HCT116 (cell line): ENCODE results near the gene KRTAP5-5. TPM values are rescaled to one million over a fixed set of nuclear protein-coding genes. Genes with fewer than 3 reads are reported as not detected.

Experiments
- ATAC-seq: fragments of 200-7000 bp; cut with Tn5 transposase; 2 replicates; pipeline ENCODE4 v1.9.1; 2020; ENCODE audit warnings: mild to moderate bottlenecking, moderate library complexity
- BruUV-seq: library from RNA; stranded (reverse); fragments of 400-500 nt; replicated peaks from 2 replicates; lab custom pipeline; 2021; lab: Mats Ljungman, UMichigan
- CTCF ChIA-PET: fragments of 300-600 bp; sonication (Branson Sonifier 250); formaldehyde crosslinking; loops from one replicate; lab custom pipeline; 2021; ENCODE audit warnings: antibody characterized with exemption; lab: Charles Lee
- POLR2A ChIA-PET: fragments of 300-600, 350-600 bp; sonication (Branson Sonifier 250); formaldehyde crosslinking; loops from one replicate; lab custom pipeline; 2021; ENCODE audit warnings: antibody characterized with exemption; lab: Charles Lee
- RAD21 ChIA-PET, 2 experiments: fragments of 300-600 bp; sonication (Branson Sonifier 250); formaldehyde crosslinking; loops; one replicate each; lab custom pipeline; 2023; ENCODE audit warnings: low total read pairs in 2 of 2; ENCODE audit not compliant: uncharacterized antibody in 2 of 2, unreplicated experiment in 2 of 2, low non-redundant PET in 1 of 2; lab: Charles Lee
- DNase-seq: peaks from one replicate; pipeline ENCODE4 v3.0.0-alpha.2; 2010; ENCODE audit warnings: low read depth, low spot score
- H2AFZ ChIP-seq: fragments of 200-600 bp; shearing (Covaris generic), sonication (generic); 2 replicates; pipeline ENCODE4 v1.6.1; 2017; ENCODE audit warnings: low read depth, mixed run types, mixed read lengths, antibody characterized with exemption, low read length; ENCODE audit not compliant: poor library complexity, severe bottlenecking
- H3K27ac ChIP-seq: 2 replicates; pipeline ENCODE4 v1.5.1; 2012; ENCODE audit warnings: low read depth, low read length
- H3K27me3 ChIP-seq: fragments of 200-600 bp; sonication (generic); 2 replicates; pipeline ENCODE4 v1.6.1; 2016; ENCODE audit warnings: mixed run types, low read length, mixed read lengths; ENCODE audit not compliant: insufficient read depth
- H3K36me3 ChIP-seq, 2 experiments: fragments of 200-500 bp in 1 of 2; fragments of 200-600 bp in 1 of 2; sonication (Bioruptor generic) in 1 of 2; sonication (generic) in 1 of 2; 2 replicates each; pipeline versions ENCODE4 v1.5.1 to v1.6.1; 2014 to 2016; ENCODE audit warnings: low read length in 2 of 2, inconsistent platforms in 1 of 2, mixed read lengths in 1 of 2, mixed run types in 1 of 2; ENCODE audit not compliant: insufficient read depth in 2 of 2, control insufficient read depth in 1 of 2
- H3K4me1 ChIP-seq, 2 experiments: fragments of 200-600 bp in 1 of 2; sonication (generic) in 1 of 2; 2 replicates each; pipeline versions ENCODE4 v1.5.1 to v1.6.1; 2012 to 2017; ENCODE audit warnings: low read length in 2 of 2, inconsistent platforms in 1 of 2, mild to moderate bottlenecking in 1 of 2, mixed read lengths in 1 of 2, mixed run types in 1 of 2, moderate library complexity in 1 of 2; ENCODE audit not compliant: insufficient read depth in 2 of 2, control insufficient read depth in 1 of 2
- H3K4me2 ChIP-seq: fragments of 200-600 bp; sonication (generic); 2 replicates; pipeline ENCODE4 v1.6.1; 2017; ENCODE audit warnings: mixed run types, low read length, mixed read lengths
- H3K4me3 ChIP-seq, 2 experiments: fragments of 200-600 bp in 1 of 2; sonication (generic) in 1 of 2; replicated peaks in 1 of 2; 2 replicates each; pipeline ENCODE4 v1.5.1; 2011 to 2016; ENCODE audit warnings: low read length in 2 of 2, control low read depth in 1 of 2, low read depth in 1 of 2, mild to moderate bottlenecking in 1 of 2, mixed read lengths in 1 of 2, mixed run types in 1 of 2
- H3K79me2 ChIP-seq: fragments of 200-600 bp; sonication (generic); 2 replicates; pipeline ENCODE4 v1.6.1; 2017; ENCODE audit warnings: mild to moderate bottlenecking, mixed run types, low read length, moderate library complexity, mixed read lengths; ENCODE audit not compliant: insufficient read depth
- H3K9ac ChIP-seq: fragments of 200-600 bp; sonication (generic); 2 replicates; pipeline ENCODE4 v1.6.1; 2016; ENCODE audit warnings: low read length, mixed read lengths
- H3K9me2 ChIP-seq: fragments of 200-600 bp; sonication (generic), shearing (Covaris generic); 2 replicates; pipeline ENCODE4 v1.6.1; 2017; ENCODE audit warnings: mixed run types, mild to moderate bottlenecking, moderate library complexity; ENCODE audit not compliant: insufficient read depth
- H3K9me3 ChIP-seq, 2 experiments: fragments of 200-500 bp in 1 of 2; fragments of 200-600 bp in 1 of 2; sonication (Bioruptor generic) in 1 of 2; sonication (generic) in 1 of 2; 2 replicates each; pipeline ENCODE4 v1.6.1; 2014 to 2017; ENCODE audit warnings: low read length in 2 of 2, mixed read lengths in 2 of 2, inconsistent platforms in 1 of 2, low read depth in 1 of 2, mild to moderate bottlenecking in 1 of 2, mixed run types in 1 of 2, moderate library complexity in 1 of 2; ENCODE audit not compliant: control insufficient read depth in 1 of 2, insufficient read depth in 1 of 2
- H4K20me1 ChIP-seq: fragments of 200-600 bp; sonication (generic), shearing (Covaris generic); 2 replicates; pipeline ENCODE4 v1.6.1; 2017; ENCODE audit warnings: mixed run types, mild to moderate bottlenecking, moderate library complexity; ENCODE audit not compliant: insufficient read depth
- CEBPB ChIP-seq: IDR thresholded peaks from 2 replicates; pipeline ENCODE4 v1.6.1; 2012; ENCODE audit warnings: low read depth
- CTCF ChIP-seq, 3 experiments: fragments of 200-600 bp in 1 of 3; sonication (generic) in 1 of 3; IDR thresholded peaks in 2 of 3; conservative IDR thresholded peaks in 1 of 3; 2 replicates each; pipeline ENCODE4 v1.5.1; 2012 to 2017; ENCODE audit warnings: low read depth in 2 of 3, low read length in 2 of 3, antibody characterized with exemption in 1 of 3, borderline replicate concordance in 1 of 3, control low read depth in 1 of 3, mild to moderate bottlenecking in 1 of 3, mixed read lengths in 1 of 3, mixed run types in 1 of 3, moderate library complexity in 1 of 3; ENCODE audit not compliant: insufficient read depth in 1 of 3
- EZH2 ChIP-seq: fragments of 200-600 bp; sonication (generic); IDR thresholded peaks from 2 replicates; pipeline ENCODE4 v1.6.1; 2017; ENCODE audit warnings: antibody characterized with exemption, mixed run types
- EZH2phosphoT487 ChIP-seq: fragments of 200-600 bp; IDR thresholded peaks from 2 replicates; pipeline ENCODE4 v1.6.1; 2018; ENCODE audit warnings: antibody characterized with exemption, borderline replicate concordance
- MAX ChIP-seq: IDR thresholded peaks from 2 replicates; pipeline ENCODE4 v1.6.1; 2012
- POLR2A ChIP-seq: IDR thresholded peaks from 2 replicates; pipeline ENCODE4 v1.7.0; 2011; ENCODE audit warnings: borderline replicate concordance; ENCODE audit not compliant: insufficient read depth, insufficient read length; ENCODE audit errors: extremely low read depth
- POLR2AphosphoS5 ChIP-seq: IDR thresholded peaks from 2 replicates; pipeline ENCODE4 v1.6.1; 2011; ENCODE audit warnings: mild to moderate bottlenecking, low read depth, low read length, moderate library complexity
- RAD21 ChIP-seq: IDR thresholded peaks from 2 replicates; pipeline ENCODE4 v1.6.1; 2012; ENCODE audit warnings: low read depth, mild to moderate bottlenecking
- SP1 ChIP-seq: IDR thresholded peaks from 2 replicates; pipeline ENCODE4 v1.6.1; 2012; ENCODE audit warnings: low read depth
- SRF ChIP-seq: IDR thresholded peaks from 2 replicates; pipeline ENCODE4 v1.6.1; 2012; ENCODE audit warnings: low read depth
- TCF7L2 ChIP-seq: IDR thresholded peaks from 2 replicates; pipeline ENCODE4 v1.7.0; 2011; ENCODE audit warnings: borderline replicate concordance, inconsistent platforms; ENCODE audit not compliant: insufficient read depth, insufficient read length; ENCODE audit errors: extremely low read depth
- YY1 ChIP-seq: IDR thresholded peaks from 2 replicates; pipeline ENCODE4 v1.6.1; 2011; ENCODE audit warnings: low read length, low read depth, moderate library complexity, mild to moderate bottlenecking; ENCODE audit not compliant: insufficient replicate concordance; ENCODE audit errors: extremely low read depth
- ZBTB33 ChIP-seq: IDR thresholded peaks from 2 replicates; pipeline ENCODE4 v1.6.1; 2011; ENCODE audit warnings: mild to moderate bottlenecking, low read length, moderate library complexity; ENCODE audit not compliant: insufficient replicate concordance; ENCODE audit errors: extremely low read depth
- ZFX ChIP-seq: fragments of 450-650 bp; IDR thresholded peaks from 2 replicates; pipeline ENCODE4 v1.6.1; 2017
- ZNF274 ChIP-seq: fragments of 200-500 bp; sonication (Bioruptor generic); IDR thresholded peaks from 2 replicates; pipeline ENCODE4 v1.6.1; 2014; ENCODE audit warnings: mild to moderate bottlenecking, low read depth, low read length, inconsistent platforms
- intact Hi-C: fragments of 100-400 bp; cut with micrococcal nuclease; formaldehyde crosslinking; loops from 2 replicates; pipeline ENCODE4 v1.10.0; 2022
- total RNA-seq: library from RNA; stranded (reverse); gene quantifications from one replicate; pipeline ENCODE4 v1.2.1, GENCODE V29; 2021; ENCODE audit not compliant: unreplicated experiment

The KRTAP5-5 gene
- total RNA-seq, 1 experiment from 2014 or later: not detected

- no TSS peak for BruUV-seq
- Histone ChIP-seq H3K4me2 (no peak overlapping the region), H3K79me2 (no peaks in the 10 kb centered on the region), H3K4me1 (peaks cover 0 to 9% of the 10 kb centered on the region in 2 experiments; a peak in 1 of 4 replicates), H3K4me3 (no peak overlapping the region), H2AFZ (no peak overlapping the region), H3K9me3 (no peaks in the 10 kb centered on the region), H3K27me3 (no peaks in the 10 kb centered on the region), H3K27ac (no peak overlapping the region), H3K9ac (no peak overlapping the region), H3K36me3 (no peaks in the 10 kb centered on the region), H4K20me1 (no peaks in the 10 kb centered on the region), H3K9me2 (no peaks in the 10 kb centered on the region)
- POLR2A ChIA-PET: no interaction called here
- TF ChIP-seq SRF: no peak
- TF ChIP-seq CTCF (IDR thresholded peaks at IDR 0.05 in 2 of 3, conservative IDR thresholded peaks at IDR 0.05 in 1 of 3; ENCODE audit: borderline replicate concordance in 1 of 3, insufficient read depth in 1 of 3, low read depth in 2 of 3, low read length in 2 of 3): 0 out of 6 replicates have a peak, but pooled peaks of 2 of the 3 experiments have one; percentile 2 to 6
- CTCF ChIA-PET: interaction anchor here (1.0 kb wide), 1 partner anchor 9 kb away, joined by 4 read pairs; no protein-coding TSS in a partner anchor
- ATAC-seq (no peak), DNase-seq (no peak)
- RAD21 ChIA-PET: no interaction called here
- intact Hi-C loops: no loop called here
Measured at GRCh38 chr11:1643146-1643690, 13.6 kb downstream of the KRTAP5-5 start.

GRCh38 chr11:1644601-1645356 lies 15.2 kb downstream of the KRTAP5-5 start:
- ATAC-seq (no peak), DNase-seq (no peak)
- no peaks in the 10 kb centered on the region for H3K79me2 ChIP-seq
- H3K4me1 ChIP-seq: peaks cover 0 to 9% of the 10 kb centered on the region in 2 experiments; a peak in 1 of 4 replicates
- RAD21 ChIA-PET: no interaction called here
- H3K9me3 ChIP-seq: no peaks in the 10 kb centered on the region
- H3K9me2 ChIP-seq: no peaks in the 10 kb centered on the region
- H3K4me3 ChIP-seq: no peak overlapping the region
- POLR2A ChIA-PET: no interaction called here
- no TSS peak for BruUV-seq
- CTCF ChIA-PET: no interaction called here
- H3K27ac ChIP-seq: no peak overlapping the region
- no peak overlapping the region for H3K9ac ChIP-seq
- H3K4me2 ChIP-seq: no peak overlapping the region
- H4K20me1 ChIP-seq: no peaks in the 10 kb centered on the region
- H3K36me3 ChIP-seq: no peaks in the 10 kb centered on the region
- H2AFZ ChIP-seq: no peak overlapping the region
- H3K27me3 ChIP-seq: no peaks in the 10 kb centered on the region
- intact Hi-C loops: no loop called here
- TF ChIP-seq SP1 (no peak), MAX (no peak), SRF (no peak), YY1 (no peak), POLR2AphosphoS5 (no peak), POLR2A (no peak), EZH2phosphoT487 (no peak), RAD21 (no peak), ZFX (no peak), ZNF274 (no peak), CEBPB (no peak), ZBTB33 (no peak), TCF7L2 (no peak), EZH2 (no peak)
